Spleen (tissue), 7 donors: ENCODE data around the gene ZNF451.

Experiments used
- CTCF ChIP-seq, 11 experiments: fragments of 200-600 bp in 7 of 11; fragments of 450-650 bp in 4 of 11; sonication (generic) in 4 of 11; IDR thresholded peaks in 8 of 11; conservative IDR thresholded peaks in 3 of 11; 1 replicate in 7 of 11; 2 replicates in 4 of 11; pipeline versions ENCODE4 v1.4.0 to v1.8.0; 2016 to 2021; ENCODE audit warnings: antibody characterized with exemption in 11 of 11, inconsistent platforms in 4 of 11, mild to moderate bottlenecking in 1 of 11
- POLR2A ChIP-seq, 3 donors: fragments of 450-650 bp; IDR thresholded peaks; one replicate each; pipeline ENCODE4 v1.5.1; 2017; ENCODE audit warnings: antibody characterized with exemption in 3 of 3, mild to moderate bottlenecking in 1 of 3
- POLR2AphosphoS5 ChIP-seq, 3 donors: sonication (generic); formaldehyde crosslinking; IDR thresholded peaks; one replicate each; pipeline ENCODE4 v1.5.1; 2017; ENCODE audit warnings: antibody characterized with exemption in 3 of 3
- donor health status: DM: no; HTN: no; CAD: no; lungs with moderate emphysema.
- donor health status: DM: no; HTN: no; CAD: no.
- donor health status: DM: no; HTN: no; CAD: no.

- TF ChIP-seq CTCF (IDR thresholded peaks at IDR 0.05 in 8 of 11, conservative IDR thresholded peaks at IDR 0.05 in 3 of 11) (no peak), POLR2AphosphoS5 (IDR thresholded peaks at IDR 0.05) (no peak), POLR2A (IDR thresholded peaks at IDR 0.05) (no peak)
These were observed 41.4 kb upstream of the ZNF451 start for GRCh38 chr6:57048577-57048976.
